Heart right ventricle (tissue), 16 donors: Measurements from ENCODE around the gene GREB1. TPM values are rescaled to one million over a fixed set of nuclear protein-coding genes. Genes with fewer than 3 reads are reported as not detected.

Experiments
- ATAC-seq, 8 donors: fragments of 200-7000 bp; cut with Tn5 transposase; one replicate each; pipeline ENCODE4 v1.9.1; 2020; ENCODE audit warnings: mild to moderate bottlenecking in 8 of 8, moderate library complexity in 8 of 8, moderate number of reproducible peaks in 1 of 8
- DNase-seq, 2 donors: peaks; one replicate each; pipeline ENCODE4 v3.0.0-alpha.2; 2020
- H3K27ac ChIP-seq, 10 donors: fragments of 200-600 bp; sonication (generic) in 2 of 10; one replicate each; pipeline versions ENCODE4 v1.5.0 to v1.8.0; 2020 to 2022; ENCODE audit warnings: mild to moderate bottlenecking in 3 of 10
- H3K27me3 ChIP-seq, 7 donors: fragments of 200-600 bp; one replicate each; pipeline ENCODE4 v1.8.0; 2021 to 2022; ENCODE audit warnings: mild to moderate bottlenecking in 2 of 7
- H3K36me3 ChIP-seq, 9 donors: fragments of 200-600 bp; sonication (generic) in 1 of 9; one replicate each; pipeline versions ENCODE4 v1.5.0 to v1.8.0; 2020 to 2022; ENCODE audit warnings: mild to moderate bottlenecking in 2 of 9
- H3K4me1 ChIP-seq, 9 donors: fragments of 200-600 bp; sonication (generic) in 1 of 9; one replicate each; pipeline versions ENCODE4 v1.5.0 to v1.8.0; 2020 to 2022; ENCODE audit warnings: mild to moderate bottlenecking in 4 of 9
- H3K4me3 ChIP-seq, 10 donors: fragments of 200-600 bp; sonication (generic) in 2 of 10; one replicate each; pipeline versions ENCODE4 v1.5.0 to v1.8.0; 2020 to 2022; ENCODE audit warnings: mild to moderate bottlenecking in 7 of 10, moderate library complexity in 2 of 10
- H3K9me3 ChIP-seq, 11 donors: fragments of 200-600 bp in 10 of 11; sonication (generic) in 2 of 11; one replicate each; pipeline versions ENCODE4 v1.5.0 to v1.8.0; 2013 to 2022; ENCODE audit warnings: mild to moderate bottlenecking in 2 of 11, control low read depth in 1 of 11, moderate library complexity in 1 of 11
- CTCF ChIP-seq, 9 donors: fragments of 200-600 bp; sonication (generic) in 2 of 9; IDR thresholded peaks; one replicate each; pipeline versions ENCODE4 v1.5.0 to v1.8.0; 2021 to 2022; ENCODE audit warnings: antibody characterized with exemption in 9 of 9, mild to moderate bottlenecking in 5 of 9, moderate library complexity in 1 of 9
- WGBS, 2 donors: extraction: QIAGEN DNeasy Blood & Tissue Kit; methylation state at CpG; one replicate each; pipeline ENCODE4 v1.1.7; 2013; ENCODE audit warnings: inconsistent platforms in 1 of 2; 5-methylcytosine and 5-hydroxymethylcytosine counted together
- intact Hi-C, 10 donors: fragments of 100-400 bp; cut with DNase I; formaldehyde crosslinking; loops; one replicate each; pipeline versions ENCODE4 v1.11.1 to v1.14.2; 2022
- polyA plus RNA-seq, 2 donors: library from polyadenylated mRNA; stranded (reverse); fragments of 200-250 nt; gene quantifications; one replicate each; pipeline ENCODE4 v1.2.3, GENCODE V29; 2013
- total RNA-seq, 10 donors: library from RNA; stranded (reverse); fragmentation: NEBNext Ultra II Directional in 3 of 10; extraction: Animal tissue kit (Norgen Biotek cat#: 25700) in 3 of 10; gene quantifications; one replicate each; pipeline versions ENCODE4 v1.2.1 to v1.2.4, GENCODE V29; 2021 to 2023
- donor health status: Arrhythmogenic right ventricular cardiomyopathy.
- donor health status: ischemic (EF 13 %, LVEDD 7.1; RV severe dilation, severe dysfunction).
- donor health status: healthy with polysubstance abuse.
- donor health status: DM: no; HTN: yes; CAD: no.
- donor health status: DM: no; HTN: no; CAD: no.
- donor health status: ischemic (EF 25% LVEDD 6.9; RV normal size, moderate dysfunction).
- donor health status: ischemic (EF 25% LVEDD 5.7; RV mildly dilated, moderate dysfunction).
- donor health status: healthy.
- donor health status: DM: yes; HTN: yes; CAD: no.
- donor health status: Ischemic cardiomyopathy.
- donor health status: ischemic (EF 35%, LVEDD 5.7; RV mildly dilated, moderate dysfunction).
- donor health status: nonischemic (EF 11% LVEDD 7.7; RV severe dilation, severe dysfunction).
- donor health status: DM: yes; HTN: yes; CAD: no.
- donor health status: PGD.
- donor health status: ischemic (EF 29% LVEDD 5.4; RV normal size, mild dysfunction).
- donor health status: nonischemic (EF 23%, LVEDD 6.1; RV moderate dilation, normal function).

Gene GREB1
- total and polyA plus RNA-seq, 12 donors, result 1.2 to 15.6 (median 7.8) TPM

GRCh38 chr2:11578986-11579774 is 45.3 kb downstream of the GREB1 start:
- H3K4me1 ChIP-seq, result peaks cover 0 to 17% (median 6%) of the 10 kb centered on the region in 9 donors
- ATAC-seq, result no peak
- no peak for TF ChIP-seq CTCF (IDR thresholded peaks at IDR 0.05)
- H3K36me3 ChIP-seq, result no peaks in the 10 kb centered on the region
- intact Hi-C loops, result no loop called here
- H3K4me3 ChIP-seq, result no peak overlapping the region
- no peak for DNase-seq
- H3K27ac ChIP-seq, result no peak overlapping the region
- no peaks in the 10 kb centered on the region for H3K27me3 ChIP-seq
- 89 to 92% methylated on average over 11 of the region's 11 CpGs for WGBS, 2 donors
- no peaks in the 10 kb centered on the region for H3K9me3 ChIP-seq

- Histone ChIP-seq H3K4me1 (peaks cover 0 to 20% (median 6%) of the 10 kb centered on the region in 9 donors), H3K27me3 (no peaks in the 10 kb centered on the region), H3K36me3 (no peaks in the 10 kb centered on the region), H3K27ac (no peak overlapping the region), H3K4me3 (no peak overlapping the region), H3K9me3 (no peaks in the 10 kb centered on the region)
- ATAC-seq (no peak), DNase-seq (no peak)
- 81% methylated on average over 10 of the region's 10 CpGs for WGBS, 2 donors
- TF ChIP-seq CTCF (IDR thresholded peaks at IDR 0.05), result no peak
- intact Hi-C loops, result loop anchor here in 8 of 10 donors (5.0 to 10.0 kb wide), 6 partner anchors 103 to 745 kb away; a partner anchor contains a TSS
Observed at GRCh38 chr2:11579867-11580659, 46.2 kb downstream of the GREB1 start.

- WGBS, 2 donors, result 94 to 95% methylated on average over 12 of the region's 12 CpGs
- Histone ChIP-seq H3K9me3 (no peaks in the 10 kb centered on the region), H3K36me3 (no peaks in the 10 kb centered on the region), H3K4me3 (no peak overlapping the region), H3K4me1 (peaks cover 0 to 20% (median 6%) of the 10 kb centered on the region in 9 donors), H3K27me3 (no peaks in the 10 kb centered on the region), H3K27ac (no peak overlapping the region)
- no peak for DNase-seq
- TF ChIP-seq CTCF (IDR thresholded peaks at IDR 0.05), result no peak
- intact Hi-C loops, result loop anchor here in 8 of 10 donors (5.0 to 10.0 kb wide), 6 partner anchors 103 to 746 kb away; a partner anchor contains a TSS
- no peak for ATAC-seq
Observed at GRCh38 chr2:11580697-11581096, 46.9 kb downstream of the GREB1 start.

DNA sequence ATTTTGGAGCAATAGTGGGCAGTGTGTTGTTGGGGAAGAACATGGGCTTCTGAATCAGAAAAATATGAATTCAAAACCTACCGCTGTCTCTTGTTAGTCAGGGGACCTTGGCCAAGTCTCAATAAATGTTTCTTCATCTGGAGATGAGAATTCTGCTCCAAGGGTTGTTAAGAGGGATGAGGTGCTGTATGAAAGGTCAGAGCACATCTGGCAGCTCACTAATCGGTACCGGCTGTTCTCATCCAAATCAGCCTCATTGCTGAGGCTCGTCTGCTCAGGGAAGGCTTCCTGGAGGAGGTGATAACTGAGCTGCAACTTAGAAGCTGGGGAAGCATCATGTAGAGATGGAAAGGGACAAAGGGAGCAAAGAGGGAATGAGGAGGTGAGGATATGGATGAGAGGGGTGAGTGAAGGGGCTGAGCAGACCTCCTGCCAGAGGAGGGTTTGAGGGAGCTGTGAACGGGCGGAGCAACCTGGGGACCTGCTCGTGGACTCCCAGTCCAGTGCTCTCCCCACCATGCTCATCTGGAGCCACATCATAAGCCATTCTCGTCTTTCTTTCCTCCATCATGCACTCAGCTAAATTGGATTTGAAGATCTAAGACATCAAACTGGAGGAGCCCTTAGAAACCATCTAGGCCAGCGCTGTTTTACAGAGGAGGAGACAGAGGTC is 47.4 kb downstream of the GREB1 start:
- H3K27me3 ChIP-seq, result no peaks in the 10 kb centered on the region
- WGBS, 2 donors, result 93 to 95% methylated on average over 9 of the region's 9 CpGs
- ATAC-seq (no peak), DNase-seq (no peak)
- intact Hi-C loops, result loop anchor here in 8 of 10 donors (5.0 to 10.0 kb wide), 6 partner anchors 104 to 746 kb away; a partner anchor contains a TSS
- no peak overlapping the region for H3K27ac ChIP-seq
- TF ChIP-seq CTCF (IDR thresholded peaks at IDR 0.05), result no peak
- H3K36me3 ChIP-seq, result no peaks in the 10 kb centered on the region
- peaks cover 0 to 20% (median 6%) of the 10 kb centered on the region in 9 donors for H3K4me1 ChIP-seq
- no peak overlapping the region for H3K4me3 ChIP-seq
- H3K9me3 ChIP-seq, result no peaks in the 10 kb centered on the region
